PC-9 (cell line): ENCODE measurements around the gene LGI4. TPM values are rescaled to one million over a fixed set of nuclear protein-coding genes. Genes with fewer than 3 reads are reported as not detected.
A peak's percentile ranks its signal among the peaks of the same experiment; 100 is the strongest.

Experiments
- BruUV-seq: library from RNA; stranded (reverse); fragments of 400-500 nt; replicated peaks from 2 replicates; lab custom pipeline; 2021; lab: Mats Ljungman, UMichigan
- CTCF ChIA-PET: fragments of 300-600 bp; sonication (Branson Sonifier 250); formaldehyde crosslinking; loops from one replicate; lab custom pipeline; 2022; ENCODE audit warnings: antibody characterized with exemption; lab: Charles Lee
- POLR2A ChIA-PET: fragments of 300-600 bp; sonication (Branson Sonifier 250); formaldehyde crosslinking; loops from one replicate; lab custom pipeline; 2022; ENCODE audit warnings: antibody characterized with exemption; ENCODE audit not compliant: unreplicated experiment; lab: Charles Lee
- DNase-seq, 2 experiments: peaks; one replicate each; pipeline versions ENCODE4 v3.0.0 to v3.0.0-alpha.2; 2015 to 2022; ENCODE audit warnings: mixed read lengths in 1 of 2
- H2AFZ ChIP-seq: fragments of 200-600 bp; sonication (generic); 2 replicates; pipeline ENCODE4 v1.8.1; 2017; ENCODE audit warnings: antibody characterized with exemption
- H3F3A ChIP-seq: fragments of 200-600 bp; sonication (generic); 2 replicates; pipeline ENCODE4 v1.8.1; 2017; ENCODE audit warnings: antibody characterized with exemption, mild to moderate bottlenecking, low read depth; ENCODE audit not compliant: insufficient read depth
- H3K27ac ChIP-seq: fragments of 200-600 bp; sonication (generic); 2 replicates; pipeline ENCODE4 v1.6.1; 2016; ENCODE audit warnings: mixed run types
- H3K27me3 ChIP-seq: fragments of 200-600 bp; sonication (generic); 2 replicates; pipeline ENCODE4 v1.6.1; 2016; ENCODE audit warnings: low read depth, mixed run types; ENCODE audit not compliant: insufficient read depth
- H3K36me3 ChIP-seq: fragments of 200-600 bp; sonication (generic); 2 replicates; pipeline ENCODE4 v1.6.1; 2016; ENCODE audit warnings: low read depth, mixed run types
- H3K4me1 ChIP-seq: fragments of 200-600 bp; sonication (generic); replicated peaks from 2 replicates; pipeline ENCODE4 v1.6.1; 2016; ENCODE audit warnings: mixed run types; ENCODE audit not compliant: insufficient read depth
- H3K4me2 ChIP-seq: fragments of 200-600 bp; sonication (generic); 2 replicates; pipeline ENCODE4 v1.6.1; 2017; ENCODE audit warnings: mixed run types
- H3K4me3 ChIP-seq: fragments of 200-600 bp; sonication (generic); 2 replicates; pipeline ENCODE4 v1.6.1; 2016; ENCODE audit warnings: mixed run types
- H3K79me2 ChIP-seq: fragments of 200-600 bp; sonication (generic); 2 replicates; pipeline ENCODE4 v1.6.1; 2017; ENCODE audit warnings: low read depth, mixed run types
- H3K9me2 ChIP-seq: fragments of 200-600 bp; sonication (generic); 2 replicates; pipeline ENCODE4 v1.8.1; 2017; ENCODE audit warnings: mild to moderate bottlenecking; ENCODE audit not compliant: insufficient read depth
- H3K9me3 ChIP-seq: fragments of 200-600 bp; sonication (generic); 2 replicates; pipeline ENCODE4 v1.8.1; 2016; ENCODE audit warnings: low read depth; ENCODE audit not compliant: insufficient read depth
- H4K20me1 ChIP-seq: fragments of 200-600 bp; sonication (generic); 2 replicates; pipeline ENCODE4 v1.8.1; 2017; ENCODE audit not compliant: insufficient read depth
- EZH2 ChIP-seq: fragments of 200-600 bp; sonication (generic); IDR thresholded peaks from 2 replicates; pipeline ENCODE4 v1.8.0; 2017; ENCODE audit warnings: antibody characterized with exemption, low read depth
- intact Hi-C: fragments of 100-400 bp; cut with micrococcal nuclease; formaldehyde crosslinking; loops from one replicate; pipeline ENCODE4 v1.10.0; 2022; ENCODE audit not compliant: unreplicated experiment
- total RNA-seq: library from RNA; stranded (reverse); gene quantifications from 2 replicates; pipeline ENCODE4 v1.2.3, GENCODE V29; 2021
- TF ChIP-seq, protein P1 (sequence below): fragments of 200-600 bp; sonication (generic); conservative IDR thresholded peaks from 2 replicates; pipeline ENCODE4 v1.6.1; 2017; ENCODE audit warnings: mixed run types, antibody characterized with exemption, mild to moderate bottlenecking, moderate library complexity

LGI4 gene
- total RNA-seq, 1 experiment from 2014 or later, result 1.2 TPM

DNA sequence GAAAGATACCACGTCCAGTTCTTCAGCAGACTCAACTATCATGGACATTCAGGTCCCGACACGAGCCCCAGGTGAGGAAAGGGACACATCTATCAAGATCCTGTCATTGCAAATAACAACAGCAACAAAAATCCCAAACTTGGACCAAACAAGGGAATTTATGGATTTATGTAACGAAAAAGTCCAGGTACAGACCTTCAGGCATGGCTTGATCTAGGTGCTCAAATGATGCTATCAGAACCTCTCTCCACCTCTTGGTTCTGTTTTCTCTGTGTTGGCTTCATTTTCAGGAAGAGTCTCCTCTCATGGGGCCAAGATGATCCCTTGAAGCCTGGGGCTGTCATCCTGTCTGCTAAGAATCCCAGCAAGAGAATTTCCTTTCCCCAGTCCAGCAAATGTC, 22.6 kb upstream of the LGI4 start:
- peaks cover 62% of the 10 kb centered on the region for H3K79me2 ChIP-seq
- peaks cover 44% of the 10 kb centered on the region for H3F3A ChIP-seq
- no peak overlapping the region for H2AFZ ChIP-seq
- POLR2A ChIA-PET, result no interaction called here
- peaks cover under 1% of the 10 kb centered on the region; the same call in 1 of the 2 replicates for H3K9me3 ChIP-seq
- intact Hi-C loops, result no loop called here
- peaks cover 40% of the 10 kb centered on the region for H3K4me1 ChIP-seq
- no peak for DNase-seq
- 0 out of 2 replicates have a peak, but pooled peaks cover 9% of the 10 kb centered on the region for H4K20me1 ChIP-seq
- CTCF ChIA-PET, result no interaction called here
- H3K36me3 ChIP-seq, result peaks cover 51% of the 10 kb centered on the region
- no peak overlapping the region for H3K27ac ChIP-seq
- no TSS peak for BruUV-seq
- TF ChIP-seq, protein P1, sequence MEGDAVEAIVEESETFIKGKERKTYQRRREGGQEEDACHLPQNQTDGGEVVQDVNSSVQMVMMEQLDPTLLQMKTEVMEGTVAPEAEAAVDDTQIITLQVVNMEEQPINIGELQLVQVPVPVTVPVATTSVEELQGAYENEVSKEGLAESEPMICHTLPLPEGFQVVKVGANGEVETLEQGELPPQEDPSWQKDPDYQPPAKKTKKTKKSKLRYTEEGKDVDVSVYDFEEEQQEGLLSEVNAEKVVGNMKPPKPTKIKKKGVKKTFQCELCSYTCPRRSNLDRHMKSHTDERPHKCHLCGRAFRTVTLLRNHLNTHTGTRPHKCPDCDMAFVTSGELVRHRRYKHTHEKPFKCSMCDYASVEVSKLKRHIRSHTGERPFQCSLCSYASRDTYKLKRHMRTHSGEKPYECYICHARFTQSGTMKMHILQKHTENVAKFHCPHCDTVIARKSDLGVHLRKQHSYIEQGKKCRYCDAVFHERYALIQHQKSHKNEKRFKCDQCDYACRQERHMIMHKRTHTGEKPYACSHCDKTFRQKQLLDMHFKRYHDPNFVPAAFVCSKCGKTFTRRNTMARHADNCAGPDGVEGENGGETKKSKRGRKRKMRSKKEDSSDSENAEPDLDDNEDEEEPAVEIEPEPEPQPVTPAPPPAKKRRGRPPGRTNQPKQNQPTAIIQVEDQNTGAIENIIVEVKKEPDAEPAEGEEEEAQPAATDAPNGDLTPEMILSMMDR, result no peak
- no peak for TF ChIP-seq EZH2
- no peaks in the 10 kb centered on the region for H3K27me3 ChIP-seq
- peak overlapping the region; percentile 95 for H3K4me2 ChIP-seq
- no peak overlapping the region for H3K4me3 ChIP-seq
- no peaks in the 10 kb centered on the region for H3K9me2 ChIP-seq

DNA sequence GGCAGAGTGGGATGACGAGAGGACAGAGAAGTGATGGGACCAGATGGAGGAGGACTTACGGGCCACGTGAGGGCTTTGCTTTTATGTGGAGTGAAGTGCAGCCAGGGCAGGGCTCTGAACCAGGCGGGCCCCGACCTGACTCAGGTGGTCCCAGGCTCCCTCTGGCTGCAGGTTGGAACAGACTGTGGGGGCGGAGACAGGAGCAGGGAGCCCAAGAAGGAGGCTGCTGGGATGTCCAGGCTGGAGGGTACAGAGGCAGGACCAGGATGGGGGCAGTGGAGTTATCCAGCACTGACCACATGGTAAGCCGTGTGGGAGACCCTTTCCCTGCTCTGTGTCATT, 21.8 kb upstream of the LGI4 start:
- CTCF ChIA-PET, result no interaction called here

DNA sequence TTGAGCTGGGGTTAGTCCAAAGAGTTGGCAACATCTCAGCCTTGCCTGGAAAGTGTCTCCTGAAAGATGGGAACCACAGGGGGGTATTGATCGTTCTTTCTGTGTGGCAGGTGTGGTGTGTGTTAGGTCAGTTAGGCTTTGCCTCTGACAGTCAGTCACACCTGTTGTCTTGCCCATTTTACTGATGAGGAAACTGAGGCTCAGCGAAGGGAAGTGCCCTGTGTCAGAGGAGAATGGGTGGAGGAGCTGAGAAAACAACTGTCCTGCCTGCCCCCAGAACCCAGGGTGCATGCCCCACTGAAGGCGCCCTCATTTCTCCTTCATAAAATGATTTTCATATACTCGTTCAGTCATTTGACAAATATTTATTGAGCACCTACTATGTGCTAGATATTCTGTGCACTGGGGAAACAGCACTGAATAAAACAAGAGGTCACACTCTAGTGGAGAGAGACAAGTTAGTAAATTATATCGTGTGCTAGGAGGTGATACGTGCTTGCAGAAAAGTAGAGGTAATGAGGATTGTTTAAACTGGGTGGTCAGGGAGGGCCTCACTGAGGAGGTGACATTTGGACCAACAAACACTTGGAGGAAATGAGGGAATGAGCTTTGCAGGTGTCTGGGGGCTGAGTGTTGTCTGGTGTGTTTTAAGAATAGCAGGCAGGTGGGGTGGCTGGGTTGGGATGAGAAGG, 21.3 kb upstream of the LGI4 start:
- Histone ChIP-seq H3K4me1 (peaks cover 27% of the 10 kb centered on the region), H4K20me1 (0 out of 2 replicates have a peak, but pooled peaks cover 9% of the 10 kb centered on the region), H3F3A (peaks cover 31% of the 10 kb centered on the region; the same call in 1 of the 2 replicates), H3K27ac (peak overlapping the region; percentile 66; the same call in 1 of the 2 replicates), H3K4me3 (peak overlapping the region; percentile 71), H3K36me3 (peaks cover 39% of the 10 kb centered on the region), H3K4me2 (peak overlapping the region; percentile 95), H3K9me2 (no peaks in the 10 kb centered on the region), H2AFZ (no peak overlapping the region), H3K9me3 (no peaks in the 10 kb centered on the region), H3K79me2 (peaks cover 62% of the 10 kb centered on the region), H3K27me3 (no peaks in the 10 kb centered on the region)
- no peak for DNase-seq
- BruUV-seq, result TSS peak; percentile 35
- ChIA-PET POLR2A (no interaction called here), CTCF (no interaction called here)
- TF ChIP-seq, protein P1, result no peak
- TF ChIP-seq EZH2, result no peak
- intact Hi-C loops, result loop anchor here (1.0 kb wide), 1 partner anchor 92 kb away; no protein-coding TSS in a partner anchor

More for the DNA sequence above, 21.8 kb upstream of the LGI4 start:
- Histone ChIP-seq H4K20me1 (0 out of 2 replicates have a peak, but pooled peaks cover 9% of the 10 kb centered on the region), H3K79me2 (peaks cover 62% of the 10 kb centered on the region), H3K4me3 (peak overlapping the region; percentile 71; the same call in 1 of the 2 replicates), H3F3A (peaks cover 36% of the 10 kb centered on the region), H2AFZ (no peak overlapping the region), H3K4me2 (peak overlapping the region; percentile 95), H3K9me3 (no peaks in the 10 kb centered on the region), H3K9me2 (no peaks in the 10 kb centered on the region), H3K27me3 (no peaks in the 10 kb centered on the region), H3K4me1 (peaks cover 32% of the 10 kb centered on the region), H3K36me3 (peaks cover 44% of the 10 kb centered on the region), H3K27ac (no peak overlapping the region)
- POLR2A ChIA-PET, result no interaction called here
- intact Hi-C loops, result no loop called here
- DNase-seq, result no peak
- TF ChIP-seq, protein P1, result no peak
- TF ChIP-seq EZH2, result no peak
- BruUV-seq, result no TSS peak
